Hepatocyte (in vitro differentiated cells): ENCODE measurements around the gene ANKFN1.

Experiments
- CTCF ChIP-seq: fragments of 200-600 bp; sonication (generic); IDR thresholded peaks from 2 replicates; pipeline ENCODE4 v1.5.1; 2016; ENCODE audit warnings: antibody characterized with exemption, mild to moderate bottlenecking; ENCODE audit not compliant: poor library complexity
- EZH2 ChIP-seq: fragments of 200-600 bp; sonication (generic); IDR thresholded peaks from 2 replicates; pipeline ENCODE4 v1.6.1; 2016; ENCODE audit warnings: antibody characterized with exemption, mild to moderate bottlenecking, borderline replicate concordance

GRCh38 chr17:56292010-56292409, 138.7 kb downstream of the ANKFN1 start:
- TF ChIP-seq CTCF, result no peak
- no peak for TF ChIP-seq EZH2
